NCI-H2029 (cell line): ENCODE data around the gene TNPO3.

Experiments used
- DNase-seq: peaks from one replicate; lab custom pipeline; 2025; lab: John Stamatoyannopoulos, UW

Gene TNPO3

DNA sequence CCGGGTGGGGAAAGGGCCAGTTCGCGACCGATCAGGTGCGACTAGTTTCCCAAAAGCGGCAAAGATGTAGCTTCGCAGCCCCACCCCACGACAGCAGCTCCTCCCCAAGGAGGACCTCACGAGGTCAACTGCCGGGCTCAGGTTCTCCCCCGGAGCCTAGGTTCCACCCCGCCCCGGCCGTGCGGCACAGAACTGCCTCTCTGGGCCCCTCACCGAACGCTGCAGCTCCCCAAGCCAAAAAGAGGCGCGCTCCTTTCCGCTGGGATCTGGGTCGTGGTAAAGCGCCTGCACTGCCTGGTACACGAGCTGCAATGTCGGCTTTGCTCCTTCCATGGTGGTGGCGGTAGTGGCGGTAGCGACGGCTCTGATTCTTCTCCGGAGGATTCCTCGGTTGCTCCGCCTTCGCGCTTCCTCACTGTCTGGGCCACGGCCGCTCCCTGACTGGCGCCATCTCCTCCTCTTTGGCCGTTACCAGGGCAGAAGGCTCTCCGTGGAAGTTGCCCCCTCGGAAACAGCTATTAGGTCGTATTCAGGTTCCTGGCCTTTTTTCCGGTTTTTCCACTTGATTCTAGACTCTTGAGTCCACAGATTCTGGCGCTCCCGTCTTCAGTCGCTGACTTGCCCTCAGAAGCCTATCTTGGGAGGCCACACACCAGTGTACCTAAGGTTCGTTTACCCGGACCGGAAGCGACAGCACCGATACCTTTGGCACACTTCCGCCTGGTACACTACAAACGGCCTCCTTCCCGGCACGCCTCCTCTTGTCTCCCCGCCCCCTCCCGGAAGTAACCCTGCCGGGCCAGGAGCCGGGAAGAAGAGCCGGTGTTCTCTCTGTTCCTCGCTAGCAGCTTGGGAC lies at the start of gene TNPO3:
Gene TNPO3, minus strand, starts transcription at position 674 of the 856 bp plus-strand sequence. Its CDS starts 341 bp downstream, at position 333.
- DNase-seq: peak; percentile 92

DNA sequence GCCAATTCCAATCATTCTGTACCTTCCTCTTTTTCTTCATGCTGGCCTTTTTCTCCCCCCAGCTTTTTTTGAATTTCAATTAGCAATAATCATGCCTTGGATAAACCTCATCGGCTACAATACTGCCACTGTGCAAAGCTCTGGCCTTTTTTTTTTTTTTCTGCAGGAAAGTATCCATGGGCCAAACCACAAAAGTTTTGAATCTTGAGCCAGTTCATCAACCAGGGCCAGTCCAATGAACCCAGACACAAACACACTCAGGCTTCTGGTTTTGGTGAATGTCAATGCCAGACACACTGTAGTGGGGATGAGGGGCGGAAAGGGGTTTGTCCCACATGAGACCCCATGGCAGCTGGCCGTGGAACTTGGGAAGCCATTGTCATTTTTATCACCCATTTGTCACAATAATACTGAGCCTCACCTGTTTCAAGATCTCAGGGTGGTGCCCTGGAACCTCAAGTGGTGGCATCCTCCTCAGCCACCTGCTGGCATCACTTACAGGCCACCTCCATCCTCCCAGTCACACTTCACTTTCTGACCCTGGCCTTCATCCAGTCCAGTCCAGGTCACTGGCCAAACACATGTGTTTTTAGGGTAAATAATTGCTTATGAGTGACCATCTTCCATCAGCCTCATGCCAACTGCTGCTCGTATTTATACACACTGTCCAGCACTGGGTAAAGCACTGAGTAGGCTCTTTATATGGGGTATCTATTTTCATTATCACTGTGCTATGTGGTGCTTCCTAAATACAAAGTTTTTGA lies 48.8 kb upstream of the TNPO3 start:
- DNase-seq: no peak

DNA sequence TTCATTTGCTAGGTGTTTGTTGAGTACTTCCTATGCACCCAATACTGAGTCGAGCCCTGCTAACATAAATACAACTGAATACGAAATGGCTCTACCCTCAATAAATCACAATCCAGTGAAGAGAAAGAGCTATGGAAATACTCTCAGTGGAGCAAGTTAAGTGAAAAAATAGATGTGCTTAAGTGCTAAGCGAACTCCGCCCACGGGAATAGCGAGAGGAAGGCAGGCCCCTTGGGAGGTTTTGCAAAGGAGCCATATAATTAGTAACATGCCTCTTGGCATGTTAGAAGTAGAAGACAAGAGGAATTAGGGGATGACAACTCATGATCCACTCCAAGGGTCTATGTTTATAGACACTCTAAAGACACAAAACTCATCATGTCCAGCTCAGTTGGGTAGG lies 46.8 kb upstream of the TNPO3 start:
- DNase-seq: no peak

DNA sequence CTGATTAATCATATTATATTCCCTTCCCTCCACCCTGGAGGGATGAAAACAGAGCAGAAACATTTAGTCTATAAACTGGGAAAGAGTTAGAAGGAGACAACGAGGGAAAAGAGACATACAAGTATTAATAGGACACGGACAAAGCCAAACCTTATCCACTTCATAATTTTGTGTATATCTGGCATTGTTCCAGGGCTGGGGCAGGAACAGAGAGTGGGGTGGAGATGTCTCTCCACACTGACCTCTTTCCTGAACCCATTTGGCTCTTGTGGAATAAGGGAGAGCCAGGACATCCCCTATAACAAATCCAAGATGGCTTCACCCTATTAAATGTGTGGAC lies 45.9 kb upstream of the TNPO3 start:
- no peak for DNase-seq

DNA sequence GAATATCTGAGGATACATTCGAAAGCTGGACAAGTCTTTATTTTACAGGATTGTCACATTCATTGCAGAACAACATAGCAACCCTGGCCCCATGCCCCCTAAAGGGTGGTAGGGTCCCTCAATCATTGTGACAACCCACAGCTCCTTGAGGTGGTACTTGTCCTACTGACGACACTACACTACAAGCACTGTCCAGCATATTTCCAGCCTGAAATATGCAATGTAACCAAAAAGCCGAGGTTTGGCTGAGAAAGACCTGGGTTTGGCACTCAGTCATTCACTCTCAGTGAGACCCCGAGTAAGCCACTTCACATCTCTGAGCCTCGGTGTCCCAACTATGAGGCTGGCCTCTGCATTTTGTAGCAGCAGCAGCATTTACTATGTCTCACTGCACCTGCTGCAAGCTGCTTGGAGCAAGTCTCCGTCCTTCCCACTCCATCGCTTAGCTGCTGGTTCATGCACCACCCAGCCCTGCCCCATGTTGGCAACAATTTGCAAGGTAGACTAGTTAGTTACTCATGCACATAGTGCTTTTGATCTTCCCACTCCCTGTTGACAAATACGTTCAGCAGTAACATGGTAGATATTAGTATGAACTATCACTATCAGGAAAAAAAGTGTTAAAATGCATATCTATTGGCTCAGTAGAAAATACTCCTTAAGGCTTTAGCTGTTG lies 43.6 kb upstream of the TNPO3 start:
- no peak for DNase-seq

DNA sequence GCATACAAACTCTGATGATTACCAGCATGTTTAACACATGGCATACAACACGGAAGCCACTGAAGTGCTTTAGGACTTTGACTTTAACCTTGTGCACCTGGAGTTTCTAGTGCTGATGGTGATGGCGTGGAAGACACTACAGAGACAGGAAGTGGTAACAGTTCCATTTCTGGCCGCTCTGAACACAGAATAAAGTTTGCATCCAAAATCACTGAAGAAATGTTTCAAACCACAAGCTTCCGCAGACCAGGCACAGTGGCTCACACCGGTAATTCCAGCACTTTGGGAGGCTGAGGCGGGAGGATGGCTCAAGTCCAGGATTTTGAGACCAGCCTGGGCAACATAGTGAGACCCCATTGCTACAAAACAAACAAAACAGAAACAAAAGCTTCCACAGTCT lies 40.3 kb upstream of the TNPO3 start:
- DNase-seq: no peak

DNA sequence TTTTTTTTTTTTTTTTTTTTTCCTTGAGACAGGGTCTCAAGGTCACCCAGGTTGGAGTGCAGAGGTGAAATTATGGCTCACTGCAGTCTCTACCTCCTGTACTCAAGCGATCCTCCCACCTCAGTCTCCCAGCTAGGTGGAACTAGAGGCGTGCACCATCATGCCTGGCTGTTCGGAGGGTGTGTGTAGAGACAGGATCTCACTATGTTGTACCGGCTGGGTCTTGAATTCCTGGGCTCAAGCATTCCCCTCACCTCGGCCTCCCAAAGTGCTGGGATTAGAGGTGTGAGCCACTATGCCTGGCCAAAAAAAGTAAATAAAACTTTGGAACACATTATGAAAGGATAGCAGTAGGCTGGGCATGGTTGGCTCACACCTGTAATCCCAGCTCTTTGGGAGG lies 39.6 kb upstream of the TNPO3 start:
- DNase-seq: no peak

DNA sequence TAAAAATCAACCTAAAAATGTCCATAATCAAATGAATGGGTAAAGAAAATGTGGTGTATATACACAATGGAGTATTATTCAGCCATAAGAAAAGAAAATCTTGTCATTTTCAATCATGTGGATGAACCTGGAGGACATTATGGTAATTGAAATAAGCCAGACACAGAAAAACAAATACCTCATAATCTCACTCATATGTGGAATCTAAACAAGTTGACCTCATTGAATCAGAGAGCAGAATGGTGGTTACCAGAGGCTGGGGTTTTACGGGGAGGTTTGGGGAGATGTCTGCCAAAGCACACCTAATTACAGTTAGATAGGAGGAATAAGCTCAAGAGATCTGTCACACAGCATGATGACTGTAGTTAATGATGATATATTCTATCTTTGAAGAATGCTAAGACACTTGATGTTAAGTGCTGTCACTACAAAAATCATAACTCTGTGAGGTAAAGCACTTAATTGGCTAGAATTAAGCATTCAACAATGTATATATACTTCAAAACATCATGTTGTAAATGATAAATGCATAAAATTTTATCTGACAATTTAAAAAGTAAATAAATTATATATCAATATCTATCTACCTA lies 39.1 kb upstream of the TNPO3 start:
- DNase-seq: no peak

DNA sequence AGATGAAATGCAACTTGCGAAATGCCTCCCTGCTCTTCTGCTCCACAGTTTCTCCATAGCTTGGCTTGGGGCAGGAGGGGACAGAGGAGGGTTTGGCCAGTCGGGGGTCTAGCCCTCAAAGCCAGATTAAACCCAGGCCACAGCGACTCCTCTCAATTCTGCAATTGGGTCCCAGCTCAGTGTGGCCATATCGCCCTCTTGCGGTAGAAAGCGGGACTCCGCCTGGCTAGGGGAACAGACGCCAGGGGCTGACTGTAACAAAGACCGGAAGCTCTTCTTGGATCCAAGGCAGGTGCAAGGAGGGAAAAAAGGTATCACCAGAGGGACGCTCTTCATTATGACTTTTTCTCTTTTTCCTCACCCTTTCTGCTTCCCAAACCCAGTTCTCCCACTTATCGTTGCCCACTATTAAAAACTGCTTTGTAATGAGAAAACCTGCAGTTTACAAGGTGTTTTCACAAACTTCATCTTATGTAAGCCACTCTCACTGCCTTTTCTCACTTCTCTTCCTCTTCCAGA lies 36.6 kb upstream of the TNPO3 start:
- peak; percentile 77 for DNase-seq

DNA sequence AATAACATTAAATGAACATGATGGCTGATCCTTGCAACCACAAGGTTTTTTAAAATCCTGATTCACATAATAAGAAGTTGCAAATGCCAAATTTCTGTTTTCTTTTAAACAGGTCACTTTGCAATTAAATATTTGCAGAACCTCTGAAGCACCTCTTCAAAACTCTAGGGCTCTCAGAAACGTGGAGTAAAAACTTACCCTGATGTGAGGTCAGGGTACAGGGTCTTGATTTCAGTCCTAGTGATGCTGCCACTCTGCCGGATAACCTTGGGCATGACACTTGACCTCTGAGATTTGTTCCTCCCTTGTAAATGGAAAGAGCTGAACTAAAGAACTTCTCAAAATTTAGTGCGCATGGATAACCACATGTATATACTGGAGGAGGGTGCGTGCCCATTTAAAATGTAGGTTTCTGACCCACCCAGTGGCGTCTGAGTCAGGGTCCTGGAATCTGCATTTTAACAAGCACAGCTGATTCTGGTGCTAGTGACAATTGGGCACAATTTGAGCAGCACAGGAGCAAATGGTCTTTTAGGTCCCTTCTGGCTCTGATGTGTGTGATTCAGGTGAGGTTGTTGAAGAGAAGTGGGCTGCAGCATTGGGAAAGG lies 35.5 kb upstream of the TNPO3 start:
- no peak for DNase-seq

DNA sequence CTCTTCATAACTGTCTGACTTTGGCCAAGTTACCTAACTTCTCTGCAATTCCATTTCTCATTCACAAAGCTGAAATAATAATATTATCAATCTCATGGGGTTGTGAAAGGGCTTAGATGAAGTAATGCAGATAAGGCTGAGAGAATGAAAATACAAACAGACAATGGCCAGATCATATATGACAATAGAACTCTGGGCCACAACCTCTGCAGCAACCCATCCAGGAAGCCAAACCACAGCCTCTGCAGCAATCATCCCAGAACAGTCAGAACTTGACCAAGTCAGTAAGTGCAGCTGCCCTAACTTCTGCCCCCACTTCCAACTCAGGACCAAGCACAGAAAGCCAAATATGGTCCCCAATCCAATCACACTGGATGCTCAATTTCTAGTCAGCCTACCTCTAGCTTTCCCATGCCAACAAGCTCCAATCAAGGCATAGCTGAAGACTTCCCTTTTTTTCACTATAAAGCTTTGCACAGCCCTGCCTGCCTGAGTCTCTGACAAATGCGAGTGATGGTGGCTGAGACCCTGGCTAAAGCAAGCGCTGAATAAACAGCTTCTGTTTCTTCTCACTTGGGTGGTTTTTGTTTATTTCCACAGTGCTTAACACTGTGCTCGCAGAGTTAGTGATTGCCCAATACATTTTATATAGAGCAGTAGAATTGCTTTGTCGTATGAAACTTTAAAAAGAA lies 34.8 kb upstream of the TNPO3 start:
- no peak for DNase-seq

DNA sequence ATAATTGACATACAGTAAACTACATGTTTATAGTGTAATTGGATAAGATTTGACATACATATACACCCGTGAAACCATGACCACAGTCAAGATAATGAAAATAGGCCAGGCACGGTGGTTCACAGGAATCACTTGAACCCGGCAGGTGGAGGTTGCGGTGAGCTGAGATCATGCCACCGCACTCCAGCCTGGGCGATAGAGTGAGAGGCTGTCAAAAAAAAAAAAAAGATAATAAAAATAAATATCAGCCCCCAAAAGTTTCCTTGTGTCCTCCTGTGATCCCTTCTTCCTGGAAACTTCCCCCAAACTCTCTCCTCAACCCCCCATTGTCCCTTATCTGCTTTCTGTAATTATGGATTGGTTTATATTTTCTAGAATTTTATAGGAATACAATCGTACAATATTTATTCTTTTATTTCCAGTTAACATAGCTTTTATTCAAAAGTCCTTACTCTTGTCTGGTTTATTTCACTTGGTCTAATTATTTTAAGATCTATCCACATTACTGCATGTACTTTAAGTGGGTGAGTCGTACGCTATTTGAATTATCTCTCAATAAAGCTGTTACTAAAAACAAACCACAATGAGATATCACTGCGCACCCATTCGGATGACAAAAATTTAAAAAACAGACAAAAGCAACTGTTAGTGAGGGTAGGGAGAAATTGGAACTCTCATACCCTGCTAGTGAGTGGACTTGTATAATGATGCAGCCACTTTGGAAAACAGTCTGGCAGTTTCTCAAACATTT lies 30.1 kb upstream of the TNPO3 start:
- no peak for DNase-seq

DNA sequence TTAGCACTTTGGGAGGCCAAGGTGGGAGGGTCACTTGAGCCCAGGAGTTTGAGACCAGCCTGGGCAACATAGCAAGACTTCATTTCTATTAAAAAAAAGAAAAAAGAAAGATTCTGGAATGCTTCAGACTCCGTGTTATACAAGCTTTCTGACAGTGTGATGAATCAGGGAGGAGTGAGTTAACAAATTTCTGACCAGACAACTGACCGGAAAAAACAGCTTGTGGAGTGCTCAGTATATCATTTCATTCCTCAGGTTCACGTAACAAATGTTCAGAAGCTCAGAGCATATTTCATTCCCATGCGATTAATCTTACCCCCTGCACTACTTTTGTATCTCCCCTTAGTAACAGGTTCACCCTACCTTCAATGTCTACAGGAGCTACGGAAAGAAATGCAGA lies 28.6 kb upstream of the TNPO3 start:
- no peak for DNase-seq

DNA sequence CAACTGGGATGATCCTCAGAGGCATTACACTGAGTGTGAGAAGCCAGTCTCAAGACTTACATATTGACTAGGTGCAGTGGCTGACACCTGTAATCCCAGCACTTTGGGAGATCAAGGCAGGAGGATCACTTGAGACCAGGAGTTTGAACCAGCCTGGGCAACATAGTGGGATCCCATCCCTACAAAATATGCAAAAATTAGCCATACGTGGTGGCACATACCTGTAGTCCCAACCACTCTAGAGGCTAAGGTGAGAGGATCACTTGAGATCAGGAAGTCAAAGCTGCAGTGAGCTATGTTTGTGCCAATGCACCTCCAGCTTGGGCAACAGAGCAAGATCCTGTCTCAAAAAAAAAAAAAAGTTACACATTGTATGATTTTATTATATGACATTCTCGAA lies 23.5 kb upstream of the TNPO3 start:
- no peak for DNase-seq

DNA sequence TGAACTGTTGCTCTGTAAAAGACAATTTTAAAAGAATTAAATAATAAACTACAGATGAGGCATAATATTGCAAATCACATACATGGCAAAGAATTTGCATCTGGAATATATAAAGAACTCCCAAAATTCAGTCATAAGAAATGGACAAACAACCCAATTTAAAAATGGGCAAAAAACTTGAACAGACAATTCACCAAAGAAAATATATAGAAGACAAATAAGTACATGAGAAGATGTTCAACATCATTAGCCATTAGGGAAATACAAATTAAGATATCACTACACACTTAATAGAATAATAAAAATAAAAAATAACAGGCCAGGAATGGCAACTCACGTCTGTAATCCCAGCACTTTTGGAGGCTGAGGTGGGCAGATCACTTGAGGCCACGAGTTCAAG lies 22.0 kb upstream of the TNPO3 start:
- no peak for DNase-seq

DNA sequence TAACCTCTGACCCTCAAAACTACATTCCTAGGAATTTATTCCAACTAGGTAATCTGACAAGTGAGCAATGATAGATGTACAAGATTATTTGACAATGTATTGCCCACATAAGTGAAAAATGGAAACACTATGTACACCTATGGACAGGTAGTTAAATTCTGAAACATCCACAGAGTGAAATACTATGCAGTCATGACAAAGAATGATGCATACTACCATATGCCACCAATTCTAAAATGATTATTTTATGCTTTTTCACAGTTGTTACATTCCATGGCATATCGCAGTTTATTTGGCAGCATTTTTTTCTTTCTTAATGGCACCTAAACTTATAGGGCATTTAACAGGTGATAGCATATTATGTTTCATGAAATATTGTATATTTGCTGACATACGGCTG lies 20.1 kb upstream of the TNPO3 start:
- no peak for DNase-seq

DNA sequence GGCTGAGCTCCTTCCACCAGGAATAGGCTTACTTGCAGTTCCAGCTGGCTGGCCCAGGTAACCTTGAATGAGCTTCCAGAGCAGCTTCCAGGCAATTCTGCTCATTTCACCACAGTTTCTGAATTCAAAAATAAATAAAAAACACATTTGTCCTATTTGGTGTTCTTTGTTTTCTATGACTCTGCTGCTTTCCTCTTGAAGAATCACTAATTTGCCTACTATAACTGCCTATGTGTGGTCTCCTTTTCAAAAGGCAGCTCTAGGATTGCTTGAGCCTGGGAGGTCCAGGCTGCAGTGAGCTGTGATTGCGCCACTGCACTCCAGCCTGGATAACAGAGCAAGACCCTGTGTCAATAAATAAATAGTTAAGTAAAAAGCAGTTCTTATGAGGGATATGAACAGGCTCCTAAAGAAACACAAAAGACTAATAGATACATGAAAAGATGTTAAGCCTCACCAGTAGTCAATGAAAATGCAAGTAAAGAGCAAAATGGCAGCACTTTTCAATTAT lies 19.5 kb upstream of the TNPO3 start:
- no peak for DNase-seq

DNA sequence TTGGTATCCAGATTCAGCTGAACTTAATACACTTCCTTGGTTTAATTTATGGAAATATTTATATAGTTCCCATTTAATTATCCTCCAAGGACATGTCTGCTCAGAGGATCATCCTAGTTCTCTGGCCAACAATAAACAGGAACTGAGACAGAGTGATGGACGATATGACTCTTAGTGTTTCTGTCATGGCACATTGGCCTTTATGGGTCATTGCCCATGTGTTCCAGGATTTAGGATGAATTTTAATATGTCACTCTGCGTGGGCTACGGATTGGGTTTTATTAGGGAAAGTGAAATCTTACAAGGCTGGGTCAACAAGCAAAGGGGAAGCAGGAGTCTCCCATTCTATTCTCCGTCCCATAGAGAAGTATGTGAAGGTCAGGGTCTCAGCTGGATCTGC lies 18.8 kb upstream of the TNPO3 start:
- DNase-seq: no peak

DNA sequence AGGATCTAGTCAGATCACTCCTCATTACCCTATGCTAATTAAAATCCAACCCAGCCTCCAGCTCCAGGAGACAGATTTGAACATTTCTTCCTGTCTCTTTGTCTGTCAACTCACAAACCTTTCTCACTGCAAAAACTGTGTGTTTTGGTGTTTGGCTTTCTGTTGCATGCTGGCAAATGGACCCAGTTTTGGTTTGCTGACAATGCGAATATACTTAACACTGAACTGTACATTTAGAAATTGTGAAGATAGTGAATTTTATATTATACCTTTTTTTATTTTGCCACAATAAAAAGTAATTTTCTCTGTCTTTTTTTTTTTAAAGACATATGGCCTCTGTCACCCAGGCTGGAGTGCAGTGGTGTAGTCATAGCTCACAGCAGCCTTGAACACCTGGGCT lies 18.3 kb upstream of the TNPO3 start:
- DNase-seq: no peak

DNA sequence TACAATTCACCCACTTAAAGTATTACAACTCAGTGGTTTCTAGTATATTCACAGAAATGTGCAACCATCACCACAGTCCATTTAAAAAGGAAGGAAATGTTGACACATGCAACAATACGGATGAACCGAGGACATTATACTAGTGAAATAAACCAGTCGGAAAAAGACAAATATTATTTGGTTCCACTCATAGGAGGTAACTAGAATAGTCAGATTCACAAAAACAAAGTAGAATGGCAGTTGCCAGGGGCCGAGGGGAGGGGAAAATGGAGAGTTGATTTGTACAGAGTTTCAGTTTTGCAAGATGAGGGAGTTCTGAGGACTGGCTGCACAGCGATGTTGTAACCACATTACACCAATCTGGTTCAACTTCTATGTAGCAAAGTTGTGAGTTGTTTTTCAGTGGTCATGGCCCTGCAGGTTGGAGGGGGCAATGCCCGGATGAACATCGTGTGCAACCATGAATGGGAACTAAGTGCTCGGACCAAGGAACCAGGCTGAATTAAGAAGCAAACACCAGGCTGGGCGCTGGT lies 17.6 kb upstream of the TNPO3 start:
- DNase-seq: no peak
